ENCODE data around the gene LRRC56. TPM values are rescaled to one million over a fixed set of nuclear protein-coding genes. Genes with fewer than 3 reads are reported as not detected.

The LRRC56 gene
- polyA plus RNA-seq, 1 donor (not counting 4 experiments of a cell fraction or from before 2014, with no cell fraction given): 0.28 TPM

- Histone ChIP-seq H3K9me1 (ENCODE audit: control insufficient read depth, extremely low read depth, insufficient read depth, low read length) (no peaks in the 10 kb centered on the region), H3K79me2 (ENCODE audit: control insufficient read depth, insufficient read depth, low read length) (peaks cover 56% of the 10 kb centered on the region), H3K4me2 (ENCODE audit: control insufficient read depth, extremely low read depth, insufficient read depth, low read depth, low read length) (no peak overlapping the region), H4K20me1 (ENCODE audit: control insufficient read depth, extremely low read depth, insufficient read depth, low read length) (no peaks in the 10 kb centered on the region), H2AFZ (ENCODE audit: control insufficient read depth, low read length) (no peak overlapping the region), H3K9ac (ENCODE audit: control insufficient read depth, extremely low read depth, insufficient read depth, low read length) (no peak overlapping the region), H3K27me3 (ENCODE audit: control insufficient read depth, extremely low read depth, insufficient read depth, low read length) (no peaks in the 10 kb centered on the region), H3K9me3 (ENCODE audit: control insufficient read depth, low read depth, low read length) (no peaks in the 10 kb centered on the region), H3K4me3 (ENCODE audit: control insufficient read depth in 2 of 3, extremely low read depth in 1 of 3, insufficient read depth in 2 of 3, low read depth in 1 of 3, low read length in 3 of 3) (no peak overlapping the region), H3K4me1 (ENCODE audit: control insufficient read depth, extremely low read depth, insufficient read depth, low read length) (no peaks in the 10 kb centered on the region), H3K27ac (ENCODE audit: control insufficient read depth, insufficient read depth, low read length) (no peak overlapping the region), H3K36me3 (ENCODE audit: control insufficient read depth in 2 of 2, extremely low read depth in 1 of 2, insufficient read depth in 2 of 2, low read length in 2 of 2) (peaks cover 47 to 55% of the 10 kb centered on the region in 2 experiments)
- TF ChIP-seq CTCF (optimal IDR thresholded peaks at IDR 0.05 in 1 of 3, IDR thresholded peaks at IDR 0.05 in 1 of 3, conservative IDR thresholded peaks at IDR 0.05 in 1 of 3; ENCODE audit: extremely low read depth in 1 of 3, insufficient read depth in 2 of 3, low read length in 3 of 3) (no peak), EZH2 (IDR thresholded peaks at IDR 0.05; ENCODE audit: low read length) (no peak)
- dilution Hi-C loops (cut with MboI; ENCODE audit: extremely low pct_ligation_motif_present, low sequenced_read_pairs): no loop called here
- DNase-seq (ENCODE audit: low read depth, low spot score) (no peak), FAIRE-seq (no peak)
These were observed 53.7 kb downstream of the LRRC56 start for GRCh38 chr11:590997-591396.

GRCh38 chr11:592501-592900 lies 55.2 kb downstream of the LRRC56 start:
- no peak for FAIRE-seq
- no peaks in the 10 kb centered on the region for H3K9me3 ChIP-seq (ENCODE audit: control insufficient read depth, low read depth, low read length)
- dilution Hi-C loops (cut with MboI; ENCODE audit: extremely low pct_ligation_motif_present, low sequenced_read_pairs): no loop called here
- DNase-seq (ENCODE audit: low read depth, low spot score): no peak
- no peak overlapping the region for H3K4me3 ChIP-seq (ENCODE audit: control insufficient read depth in 2 of 3, extremely low read depth in 1 of 3, insufficient read depth in 2 of 3, low read depth in 1 of 3, low read length in 3 of 3)
- no peak for TF ChIP-seq CTCF (optimal IDR thresholded peaks at IDR 0.05 in 1 of 3, IDR thresholded peaks at IDR 0.05 in 1 of 3, conservative IDR thresholded peaks at IDR 0.05 in 1 of 3; ENCODE audit: extremely low read depth in 1 of 3, insufficient read depth in 2 of 3, low read length in 3 of 3)
- TF ChIP-seq EZH2 (IDR thresholded peaks at IDR 0.05; ENCODE audit: low read length): no peak
- peaks cover 52% of the 10 kb centered on the region for H3K79me2 ChIP-seq (ENCODE audit: control insufficient read depth, insufficient read depth, low read length)
- no peaks in the 10 kb centered on the region for H3K9me1 ChIP-seq (ENCODE audit: control insufficient read depth, extremely low read depth, insufficient read depth, low read length)
- H3K9ac ChIP-seq (ENCODE audit: control insufficient read depth, extremely low read depth, insufficient read depth, low read length): no peak overlapping the region
- peaks cover 45 to 57% of the 10 kb centered on the region in 2 experiments for H3K36me3 ChIP-seq (ENCODE audit: control insufficient read depth in 2 of 2, extremely low read depth in 1 of 2, insufficient read depth in 2 of 2, low read length in 2 of 2)
- no peaks in the 10 kb centered on the region for H3K4me1 ChIP-seq (ENCODE audit: control insufficient read depth, extremely low read depth, insufficient read depth, low read length)
- no peak overlapping the region for H2AFZ ChIP-seq (ENCODE audit: control insufficient read depth, low read length)
- no peaks in the 10 kb centered on the region for H4K20me1 ChIP-seq (ENCODE audit: control insufficient read depth, extremely low read depth, insufficient read depth, low read length)
- no peak overlapping the region for H3K27ac ChIP-seq (ENCODE audit: control insufficient read depth, insufficient read depth, low read length)
- H3K27me3 ChIP-seq (ENCODE audit: control insufficient read depth, extremely low read depth, insufficient read depth, low read length): no peaks in the 10 kb centered on the region
- H3K4me2 ChIP-seq (ENCODE audit: control insufficient read depth, extremely low read depth, insufficient read depth, low read depth, low read length): no peak overlapping the region
